HEK293 (cell line): ENCODE results near the gene LCMT1.

ENCODE experiments used
- CTCF ChIA-PET: fragments of 350-600 bp; formaldehyde crosslinking; extraction: SDS; loops from one replicate; lab custom pipeline; 2021; ENCODE audit warnings: antibody characterized with exemption; lab: Yijun Ruan, JAX
- POLR2A ChIA-PET: fragments of 300-600 bp; formaldehyde crosslinking; extraction: SDS; loops from one replicate; lab custom pipeline; 2020; ENCODE audit warnings: antibody characterized with exemption, inconsistent platforms; lab: Yijun Ruan, JAX
- H3K27ac ChIP-seq: fragments of 200-500 bp; sonication (Bioruptor generic); 2 replicates; pipeline ENCODE4 v1.5.1; 2014; ENCODE audit warnings: low read depth, low read length, control low read depth, inconsistent platforms; ENCODE audit errors: extremely low read depth
- H3K36me3 ChIP-seq, 2 experiments: fragments of 200-500 bp in 1 of 2; sonication (Bioruptor generic) in 1 of 2; 1 replicate in 1 of 2; 2 replicates in 1 of 2; pipeline ENCODE4 v1.5.1; 2014 to 2017; ENCODE audit warnings: inconsistent platforms in 2 of 2, low read length in 2 of 2; ENCODE audit not compliant: control insufficient read depth in 2 of 2, insufficient read depth in 1 of 2
- H3K4me1 ChIP-seq: fragments of 200-500 bp; sonication (Bioruptor generic); 2 replicates; pipeline ENCODE4 v1.5.1; 2014; ENCODE audit warnings: mild to moderate bottlenecking, low read length, inconsistent platforms; ENCODE audit not compliant: control insufficient read depth, insufficient read depth
- H3K4me3 ChIP-seq: 2 replicates; pipeline ENCODE4 v1.5.1; 2011; ENCODE audit warnings: low read depth, mild to moderate bottlenecking, control low read depth, low read length, moderate library complexity
- H3K9me3 ChIP-seq: fragments of 200-500 bp; sonication (Bioruptor generic); 2 replicates; pipeline ENCODE4 v1.5.1; 2014; ENCODE audit warnings: low read depth, low read length, inconsistent platforms; ENCODE audit not compliant: control insufficient read depth, insufficient read depth
- MYNN ChIP-seq: fragments of 450-650 bp; formaldehyde crosslinking; IDR thresholded peaks from 2 replicates; pipeline ENCODE4 v1.5.1; 2016; ENCODE audit warnings: missing biosample characterization, missing genetic modification characterization, borderline replicate concordance
- PRDM1 ChIP-seq: fragments of 450-650 bp; formaldehyde crosslinking; IDR thresholded peaks from 2 replicates; pipeline ENCODE4; 2016; ENCODE audit warnings: missing biosample characterization, missing genetic modification characterization
- ZIC2 ChIP-seq: fragments of 450-650 bp; formaldehyde crosslinking; IDR thresholded peaks from 2 replicates; pipeline ENCODE4 v1.5.1; 2016; ENCODE audit warnings: missing biosample characterization, missing genetic modification characterization
- ZNF266 ChIP-seq: fragments of 450-650 bp; formaldehyde crosslinking; IDR thresholded peaks from 2 replicates; pipeline ENCODE4 v1.5.1; 2016; ENCODE audit warnings: missing biosample characterization, missing genetic modification characterization, low read depth
- ZNF433 ChIP-seq: fragments of 450-650 bp; formaldehyde crosslinking; IDR thresholded peaks from 2 replicates; pipeline ENCODE4 v1.5.1; 2016; ENCODE audit warnings: missing biosample characterization, missing genetic modification characterization, low read depth
- ZNF558 ChIP-seq: fragments of 450-650 bp; formaldehyde crosslinking; IDR thresholded peaks from 2 replicates; pipeline ENCODE4 v1.5.1; 2016; ENCODE audit warnings: missing biosample characterization, missing genetic modification characterization
- ZNF660 ChIP-seq: fragments of 450-650 bp; IDR thresholded peaks from 2 replicates; pipeline ENCODE4 v1.5.1; 2018; ENCODE audit warnings: missing biosample characterization, mild to moderate bottlenecking, missing genetic modification characterization
- ZNF785 ChIP-seq: fragments of 450-650 bp; formaldehyde crosslinking; IDR thresholded peaks from 2 replicates; pipeline ENCODE4 v1.5.1; 2016; ENCODE audit warnings: missing biosample characterization, missing genetic modification characterization
- TF ChIP-seq, protein P1 (sequence below): fragments of 450-650 bp; formaldehyde crosslinking; IDR thresholded peaks from 2 replicates; pipeline ENCODE4 v1.5.1; 2016; ENCODE audit warnings: missing biosample characterization, missing genetic modification characterization
- TF ChIP-seq, protein P2 (sequence below): fragments of 450-650 bp; IDR thresholded peaks from 2 replicates; pipeline ENCODE4 v1.5.1; 2018; ENCODE audit warnings: missing biosample characterization, missing genetic modification characterization
- TF ChIP-seq, protein P3 (sequence below): fragments of 450-650 bp; formaldehyde crosslinking; IDR thresholded peaks from 2 replicates; pipeline ENCODE4 v1.5.1; 2016; ENCODE audit warnings: missing biosample characterization, missing genetic modification characterization, borderline replicate concordance

Gene LCMT1

DNA sequence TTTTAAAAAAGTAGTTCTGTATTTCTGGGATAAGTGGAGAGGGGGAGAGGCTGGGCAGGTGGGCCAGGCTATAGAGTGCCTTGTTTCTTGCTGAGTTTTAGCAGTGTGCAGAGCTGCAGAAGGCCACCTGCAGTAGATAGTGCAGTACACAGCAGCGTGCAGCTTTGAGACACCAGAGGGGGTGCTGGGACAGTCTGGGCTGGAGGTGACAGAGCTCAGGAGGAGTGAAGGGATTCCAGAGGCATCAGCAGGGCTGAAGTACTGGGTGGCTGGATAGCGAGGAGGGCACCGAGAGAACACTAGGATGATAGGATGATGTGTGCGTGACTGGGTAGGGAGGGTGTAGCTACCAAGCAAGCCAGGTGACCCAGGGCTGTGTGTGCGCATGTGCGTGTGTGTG lies 26.6 kb downstream of the LCMT1 start:
- Histone ChIP-seq H3K27ac (no peak overlapping the region), H3K4me3 (no peak overlapping the region), H3K36me3 (peaks cover 16 to 83% of the 10 kb centered on the region in 2 experiments), H3K4me1 (no peaks in the 10 kb centered on the region), H3K9me3 (no peaks in the 10 kb centered on the region)
- TF ChIP-seq, protein P1, sequence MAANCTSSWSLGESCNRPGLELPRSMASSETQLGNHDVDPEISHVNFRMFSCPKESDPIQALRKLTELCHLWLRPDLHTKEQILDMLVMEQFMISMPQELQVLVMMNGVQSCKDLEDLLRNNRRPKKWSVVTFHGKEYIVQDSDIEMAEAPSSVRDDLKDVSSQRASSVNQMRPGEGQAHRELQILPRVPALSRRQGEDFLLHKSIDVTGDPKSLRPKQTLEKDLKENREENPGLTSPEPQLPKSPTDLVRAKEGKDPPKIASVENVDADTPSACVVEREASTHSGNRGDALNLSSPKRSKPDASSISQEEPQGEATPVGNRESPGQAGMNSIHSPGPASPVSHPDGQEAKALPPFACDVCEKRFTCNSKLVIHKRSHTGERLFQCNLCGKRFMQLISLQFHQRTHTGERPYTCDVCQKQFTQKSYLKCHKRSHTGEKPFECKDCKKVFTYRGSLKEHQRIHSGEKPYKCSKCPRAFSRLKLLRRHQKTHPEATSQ (tag by site-specific recombination) = no peak
- 0 out of 2 replicates have a peak, but pooled peaks have one; percentile 11 for TF ChIP-seq ZIC2
- ChIA-PET CTCF (no interaction called here), POLR2A (no interaction called here)

DNA sequence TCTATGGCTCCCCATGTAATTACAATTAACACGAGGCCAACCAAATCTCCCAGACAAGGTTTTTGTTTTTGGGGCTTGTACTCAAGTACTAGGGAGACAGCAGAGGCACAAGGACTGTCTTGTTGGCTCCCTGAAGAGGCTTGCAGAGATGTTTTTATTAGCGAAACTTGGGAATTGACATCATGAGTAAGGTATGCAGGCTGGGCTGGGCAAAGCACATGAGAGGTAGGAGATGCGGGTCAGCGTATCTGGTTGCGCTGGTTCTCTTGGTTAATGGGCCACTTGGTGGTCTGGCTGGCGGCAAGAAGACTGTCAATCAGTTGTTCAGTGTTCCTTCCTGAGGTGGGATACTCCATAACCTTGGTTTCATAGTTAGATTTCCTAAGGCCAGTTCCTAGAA lies 28.9 kb downstream of the LCMT1 start:
- Histone ChIP-seq H3K27ac (no peak overlapping the region), H3K4me3 (no peak overlapping the region), H3K36me3 (peaks cover 0 to 85% of the 10 kb centered on the region in 2 experiments; a peak in 2 of 3 replicates), H3K4me1 (no peaks in the 10 kb centered on the region), H3K9me3 (no peaks in the 10 kb centered on the region)
- CTCF ChIA-PET = no interaction called here
- POLR2A ChIA-PET = no interaction called here
- TF ChIP-seq ZNF558 (no peak), ZNF785 (tag by site-specific recombination) (no peak), MYNN (tag by site-specific recombination) (no peak), PRDM1 (tag by site-specific recombination) (no peak), ZNF433 (tag by site-specific recombination) (no peak)
- TF ChIP-seq, protein P2, sequence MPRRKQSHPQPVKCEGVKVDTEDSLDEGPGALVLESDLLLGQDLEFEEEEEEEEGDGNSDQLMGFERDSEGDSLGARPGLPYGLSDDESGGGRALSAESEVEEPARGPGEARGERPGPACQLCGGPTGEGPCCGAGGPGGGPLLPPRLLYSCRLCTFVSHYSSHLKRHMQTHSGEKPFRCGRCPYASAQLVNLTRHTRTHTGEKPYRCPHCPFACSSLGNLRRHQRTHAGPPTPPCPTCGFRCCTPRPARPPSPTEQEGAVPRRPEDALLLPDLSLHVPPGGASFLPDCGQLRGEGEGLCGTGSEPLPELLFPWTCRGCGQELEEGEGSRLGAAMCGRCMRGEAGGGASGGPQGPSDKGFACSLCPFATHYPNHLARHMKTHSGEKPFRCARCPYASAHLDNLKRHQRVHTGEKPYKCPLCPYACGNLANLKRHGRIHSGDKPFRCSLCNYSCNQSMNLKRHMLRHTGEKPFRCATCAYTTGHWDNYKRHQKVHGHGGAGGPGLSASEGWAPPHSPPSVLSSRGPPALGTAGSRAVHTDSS (tag by site-specific recombination) = no peak

DNA sequence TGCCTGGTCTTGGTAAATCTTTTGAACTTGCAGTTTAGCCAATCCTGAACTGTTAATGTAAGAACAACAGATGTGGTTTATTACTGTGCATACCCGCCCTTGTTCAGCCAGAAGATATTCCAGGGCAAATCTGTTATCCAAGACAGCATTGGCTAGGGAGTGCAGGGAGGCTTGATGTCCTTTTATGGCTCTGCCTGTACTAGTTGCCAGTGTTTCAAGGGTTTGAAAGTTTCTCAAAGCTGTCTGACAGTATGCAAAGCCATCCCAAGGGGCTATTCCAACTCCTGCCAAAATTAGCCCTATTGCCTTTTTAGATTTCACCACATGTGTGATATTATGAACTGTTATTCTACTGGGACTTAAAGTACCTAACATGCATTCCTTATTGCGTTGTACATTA lies 30.1 kb downstream of the LCMT1 start:
- peaks cover 0 to 82% of the 10 kb centered on the region in 2 experiments; a peak in 2 of 3 replicates for H3K36me3 ChIP-seq
- CTCF ChIA-PET = interaction anchor here (0.6 kb wide), 1 partner anchor 605 kb away, joined by 5 read pairs; no protein-coding TSS in a partner anchor
- no peaks in the 10 kb centered on the region for H3K9me3 ChIP-seq
- H3K27ac ChIP-seq = no peak overlapping the region
- no peak overlapping the region for H3K4me3 ChIP-seq
- TF ChIP-seq, protein P3, sequence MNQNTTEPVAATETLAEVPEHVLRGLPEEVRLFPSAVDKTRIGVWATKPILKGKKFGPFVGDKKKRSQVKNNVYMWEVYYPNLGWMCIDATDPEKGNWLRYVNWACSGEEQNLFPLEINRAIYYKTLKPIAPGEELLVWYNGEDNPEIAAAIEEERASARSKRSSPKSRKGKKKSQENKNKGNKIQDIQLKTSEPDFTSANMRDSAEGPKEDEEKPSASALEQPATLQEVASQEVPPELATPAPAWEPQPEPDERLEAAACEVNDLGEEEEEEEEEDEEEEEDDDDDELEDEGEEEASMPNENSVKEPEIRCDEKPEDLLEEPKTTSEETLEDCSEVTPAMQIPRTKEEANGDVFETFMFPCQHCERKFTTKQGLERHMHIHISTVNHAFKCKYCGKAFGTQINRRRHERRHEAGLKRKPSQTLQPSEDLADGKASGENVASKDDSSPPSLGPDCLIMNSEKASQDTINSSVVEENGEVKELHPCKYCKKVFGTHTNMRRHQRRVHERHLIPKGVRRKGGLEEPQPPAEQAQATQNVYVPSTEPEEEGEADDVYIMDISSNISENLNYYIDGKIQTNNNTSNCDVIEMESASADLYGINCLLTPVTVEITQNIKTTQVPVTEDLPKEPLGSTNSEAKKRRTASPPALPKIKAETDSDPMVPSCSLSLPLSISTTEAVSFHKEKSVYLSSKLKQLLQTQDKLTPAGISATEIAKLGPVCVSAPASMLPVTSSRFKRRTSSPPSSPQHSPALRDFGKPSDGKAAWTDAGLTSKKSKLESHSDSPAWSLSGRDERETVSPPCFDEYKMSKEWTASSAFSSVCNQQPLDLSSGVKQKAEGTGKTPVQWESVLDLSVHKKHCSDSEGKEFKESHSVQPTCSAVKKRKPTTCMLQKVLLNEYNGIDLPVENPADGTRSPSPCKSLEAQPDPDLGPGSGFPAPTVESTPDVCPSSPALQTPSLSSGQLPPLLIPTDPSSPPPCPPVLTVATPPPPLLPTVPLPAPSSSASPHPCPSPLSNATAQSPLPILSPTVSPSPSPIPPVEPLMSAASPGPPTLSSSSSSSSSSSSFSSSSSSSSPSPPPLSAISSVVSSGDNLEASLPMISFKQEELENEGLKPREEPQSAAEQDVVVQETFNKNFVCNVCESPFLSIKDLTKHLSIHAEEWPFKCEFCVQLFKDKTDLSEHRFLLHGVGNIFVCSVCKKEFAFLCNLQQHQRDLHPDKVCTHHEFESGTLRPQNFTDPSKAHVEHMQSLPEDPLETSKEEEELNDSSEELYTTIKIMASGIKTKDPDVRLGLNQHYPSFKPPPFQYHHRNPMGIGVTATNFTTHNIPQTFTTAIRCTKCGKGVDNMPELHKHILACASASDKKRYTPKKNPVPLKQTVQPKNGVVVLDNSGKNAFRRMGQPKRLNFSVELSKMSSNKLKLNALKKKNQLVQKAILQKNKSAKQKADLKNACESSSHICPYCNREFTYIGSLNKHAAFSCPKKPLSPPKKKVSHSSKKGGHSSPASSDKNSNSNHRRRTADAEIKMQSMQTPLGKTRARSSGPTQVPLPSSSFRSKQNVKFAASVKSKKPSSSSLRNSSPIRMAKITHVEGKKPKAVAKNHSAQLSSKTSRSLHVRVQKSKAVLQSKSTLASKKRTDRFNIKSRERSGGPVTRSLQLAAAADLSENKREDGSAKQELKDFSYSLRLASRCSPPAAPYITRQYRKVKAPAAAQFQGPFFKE (tag by site-specific recombination) = no peak
- no peak for TF ChIP-seq ZNF266 (tag by site-specific recombination)
- TF ChIP-seq, protein P2 (tag by site-specific recombination) = no peak
- TF ChIP-seq ZNF660 = no peak
- H3K4me1 ChIP-seq = no peaks in the 10 kb centered on the region
- POLR2A ChIA-PET = no interaction called here
